HG02981 (cell line): ENCODE data around the gene PTPRG.

Source experiments
- ATAC-seq: cut with Tn5 transposase; IDR thresholded peaks from one replicate; pipeline ENCODE4 v1.9.1; 2021; ENCODE audit warnings: mild to moderate bottlenecking, moderate library complexity; ENCODE audit not compliant: unreplicated experiment

The PTPRG gene

GRCh38 chr3:62159709-62160092 lies 598.3 kb downstream of the PTPRG start:
- ATAC-seq: no peak

- ATAC-seq: no peak
These were observed 600.0 kb downstream of the PTPRG start for GRCh38 chr3:62161371-62161770.

DNA sequence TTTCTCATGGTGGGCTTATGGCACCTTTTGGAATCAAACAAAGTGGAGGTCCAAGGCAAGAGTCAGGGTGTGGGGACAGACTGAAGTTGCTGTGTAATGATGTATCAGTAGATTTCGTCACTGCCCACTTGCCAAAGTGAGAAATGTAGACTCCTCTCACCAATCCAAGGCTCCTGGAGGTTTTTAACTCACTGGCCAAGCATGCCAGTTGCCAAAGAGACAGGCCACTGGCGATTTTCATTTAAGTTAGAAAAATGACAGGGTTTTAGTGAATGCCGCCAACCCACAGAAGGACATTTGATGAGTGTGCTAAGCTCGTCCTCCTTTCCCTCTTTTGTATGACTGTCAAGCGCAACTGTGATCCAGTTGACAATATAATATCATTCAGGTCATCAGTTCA lies 602.8 kb downstream of the PTPRG start:
- no peak for ATAC-seq

DNA sequence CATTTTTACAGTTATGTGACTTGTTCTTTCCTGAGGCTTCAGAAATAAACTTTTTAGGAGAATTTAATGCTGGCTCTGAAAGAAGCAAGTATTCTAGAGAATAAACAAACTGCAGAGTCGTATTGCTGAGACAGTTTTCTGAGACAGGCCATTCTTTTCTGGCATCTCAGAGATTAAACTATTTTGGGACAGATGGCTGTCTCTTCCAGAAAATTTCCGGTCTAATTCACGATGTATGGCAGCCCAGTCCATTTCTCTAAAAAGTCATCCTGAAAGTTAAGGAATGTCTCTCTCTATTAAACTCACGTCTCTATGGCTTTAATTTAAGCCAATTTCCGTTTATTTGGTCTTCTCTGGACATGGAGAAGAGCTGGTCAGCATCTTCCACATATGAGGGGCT lies 603.4 kb downstream of the PTPRG start:
- ATAC-seq: no peak

GRCh38 chr3:62167566-62168262 lies 606.3 kb downstream of the PTPRG start:
- no peak for ATAC-seq

GRCh38 chr3:62168356-62168755 lies 607.0 kb downstream of the PTPRG start:
- ATAC-seq: no peak

DNA sequence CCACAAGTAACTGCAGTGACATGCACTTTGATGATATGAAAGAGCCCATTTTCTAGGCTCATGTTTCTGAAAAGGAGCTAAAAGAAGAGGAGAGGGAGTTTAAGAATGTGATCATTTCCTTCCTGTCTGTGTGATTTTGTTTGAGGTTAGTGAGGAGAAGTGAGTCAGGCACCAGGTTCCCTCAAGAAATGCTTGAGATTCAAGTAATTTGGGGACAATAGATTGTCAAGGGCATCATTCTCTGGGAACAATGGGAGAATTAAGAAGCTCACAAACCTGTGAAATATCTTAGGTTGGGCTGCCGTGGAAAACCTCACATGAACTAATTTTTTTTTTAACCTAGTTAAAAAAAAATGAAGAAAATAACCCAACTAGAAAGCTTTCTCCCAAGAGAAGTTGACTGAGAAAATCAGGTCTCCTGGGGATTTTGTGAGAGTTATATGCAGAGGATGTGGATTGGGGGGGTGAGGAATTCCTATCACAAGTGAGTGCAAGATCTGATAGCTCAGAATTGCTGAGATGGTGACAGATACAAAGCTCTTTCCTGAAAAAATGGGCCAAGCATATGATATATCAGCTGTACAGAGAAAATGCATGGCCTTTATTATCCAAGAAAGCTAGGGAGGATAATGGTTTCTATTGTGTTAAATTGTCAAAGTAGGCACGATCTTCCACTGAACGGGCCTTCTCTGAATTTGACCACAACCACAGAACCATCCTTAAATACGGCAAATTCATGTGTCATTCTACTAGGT lies 608.7 kb downstream of the PTPRG start:
- no peak for ATAC-seq

DNA sequence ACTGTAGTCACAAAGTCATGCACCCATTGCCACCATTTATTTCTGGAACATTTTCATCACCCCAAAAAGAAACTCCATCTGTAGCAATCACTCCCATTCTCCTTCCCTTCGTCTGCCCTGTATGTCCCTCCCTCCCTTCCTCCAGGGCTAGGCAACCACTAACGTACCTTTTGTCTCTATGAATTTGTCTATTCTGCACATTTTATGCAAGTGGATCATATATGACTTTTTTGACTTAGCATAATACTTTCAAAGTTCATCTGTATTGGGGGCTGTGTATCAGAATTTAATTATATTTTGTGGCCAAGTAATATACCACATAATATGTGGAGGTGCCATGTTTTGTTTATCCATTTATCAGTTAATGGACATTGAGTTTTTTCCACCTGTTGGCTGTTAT lies 610.4 kb downstream of the PTPRG start:
- no peak for ATAC-seq

DNA sequence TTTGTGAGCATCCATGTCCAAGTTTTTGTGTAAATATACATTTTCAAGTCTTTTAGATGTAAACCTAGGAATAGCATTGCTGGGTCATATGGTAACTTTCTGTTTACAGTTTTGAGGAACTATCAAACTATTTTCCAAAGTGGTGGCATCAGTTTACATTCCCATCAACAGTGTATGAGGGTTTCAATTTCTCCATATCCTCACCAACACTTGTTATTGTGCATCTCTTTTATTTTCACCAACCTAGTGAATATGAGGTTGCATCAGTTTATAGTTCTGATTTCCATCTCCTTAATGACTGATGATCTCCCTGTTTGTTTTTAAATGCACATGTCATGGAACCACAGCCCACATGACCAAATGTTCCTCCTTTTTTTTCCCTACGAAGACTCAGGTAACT lies 610.8 kb downstream of the PTPRG start:
- ATAC-seq: no peak

DNA sequence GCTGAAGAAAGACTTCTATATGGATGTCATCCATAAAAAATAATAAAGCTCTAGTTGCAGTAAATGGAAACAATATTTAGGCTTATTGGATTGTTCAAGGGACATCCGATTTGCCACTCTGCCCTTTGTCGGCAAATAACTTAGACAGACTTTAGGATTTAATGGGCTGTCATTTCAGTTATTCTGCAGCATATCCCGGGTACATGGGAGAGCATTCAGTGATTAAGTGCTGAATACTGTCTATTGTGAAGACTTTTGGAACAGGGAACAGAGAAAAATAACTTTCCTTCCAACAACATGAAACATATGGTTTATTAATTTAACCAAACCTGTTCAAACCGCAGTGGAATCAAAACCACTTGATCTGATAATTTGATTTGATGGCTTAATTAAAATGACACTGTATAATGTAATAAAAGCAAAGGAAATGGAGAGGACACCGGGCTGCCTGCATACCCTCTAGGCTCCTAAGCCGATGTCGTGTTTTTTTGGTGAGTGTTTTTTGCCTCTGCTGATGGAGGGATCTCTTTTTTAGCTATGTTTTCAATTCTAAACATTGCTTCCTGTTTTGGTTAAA lies 612.7 kb downstream of the PTPRG start:
- no peak for ATAC-seq

DNA sequence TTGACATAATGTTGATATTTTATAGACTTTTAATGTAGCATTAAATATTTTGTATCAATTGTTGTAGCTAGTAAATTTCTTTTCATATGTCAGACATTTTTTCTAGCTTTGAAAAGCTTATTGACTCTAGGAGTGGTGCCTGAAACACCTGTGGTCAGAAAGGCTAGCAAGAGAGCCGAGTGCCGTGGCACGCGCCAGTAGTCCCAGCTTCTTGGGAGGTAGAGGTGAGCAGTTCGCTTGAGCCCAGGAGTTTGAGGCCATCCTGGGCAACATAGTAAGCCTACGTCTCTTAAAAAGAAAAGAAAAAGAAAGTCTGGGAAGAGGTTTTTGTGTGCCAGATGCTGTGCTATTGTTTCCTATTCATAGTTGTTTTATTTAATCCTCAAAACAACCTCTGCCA lies 613.8 kb downstream of the PTPRG start:
- ATAC-seq: no peak

- no peak for ATAC-seq
These were observed 616.7 kb downstream of the PTPRG start for GRCh38 chr3:62178032-62178431.

DNA sequence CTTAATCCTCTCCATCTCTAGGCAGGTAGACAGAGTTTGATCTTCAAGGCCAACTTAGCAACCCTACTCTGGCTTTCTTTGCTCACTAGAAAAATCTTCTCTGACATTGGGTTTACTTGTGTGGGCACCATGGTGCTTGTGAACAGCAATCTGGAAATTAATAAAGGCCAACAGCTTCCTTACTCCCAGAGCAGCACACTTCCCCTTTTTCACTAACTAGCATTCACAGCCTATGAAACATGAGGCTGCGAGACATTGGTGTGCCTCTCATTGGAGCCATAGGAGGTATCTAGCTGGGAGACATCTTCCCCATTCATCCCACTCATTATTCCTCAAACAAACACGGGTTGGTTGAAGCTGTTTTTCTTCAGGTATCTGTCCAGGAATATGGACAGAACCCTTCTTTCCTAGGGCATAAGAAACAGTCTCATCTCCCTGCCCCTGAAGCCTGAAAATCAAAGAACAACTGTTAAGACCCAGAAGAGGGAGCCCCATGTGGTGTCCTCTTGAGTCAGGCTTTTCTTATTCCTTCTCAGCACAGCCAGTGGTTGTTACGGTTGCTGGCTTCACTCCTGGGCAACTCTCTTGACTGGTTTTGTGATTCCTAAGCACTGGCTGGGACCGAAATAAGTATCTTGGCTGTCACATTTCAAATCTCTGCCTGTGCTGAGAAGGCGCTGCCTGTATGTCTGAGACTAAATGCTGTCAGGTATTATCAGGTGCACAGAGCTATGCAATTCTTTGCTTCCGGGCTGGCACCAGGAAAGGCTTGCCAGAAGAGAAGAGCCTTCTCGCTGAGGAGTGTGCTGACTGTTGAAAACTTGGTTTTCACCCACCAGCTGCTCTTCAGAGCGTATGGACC lies 617.6 kb downstream of the PTPRG start:
- no peak for ATAC-seq

DNA sequence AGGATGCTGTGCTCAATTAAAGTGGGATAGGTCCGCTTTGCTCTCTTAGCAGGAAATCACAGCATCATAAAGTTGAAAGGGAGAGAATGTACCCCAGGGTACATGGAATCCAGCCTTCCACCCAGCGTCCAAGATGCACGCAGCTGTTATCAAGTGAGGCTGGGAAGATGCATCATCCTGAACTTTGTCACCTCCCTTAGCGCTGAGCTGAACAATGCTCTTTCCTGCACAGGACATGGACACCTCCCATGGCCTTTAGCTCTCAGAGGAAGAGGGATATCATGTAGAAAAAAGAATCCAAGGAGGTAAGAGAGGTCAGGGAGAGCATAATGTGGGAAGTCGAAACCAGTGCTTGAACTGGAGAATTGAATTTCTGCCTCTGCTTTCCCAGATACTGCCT lies 619.1 kb downstream of the PTPRG start:
- ATAC-seq: no peak

GRCh38 chr3:62183087-62183486 lies 621.7 kb downstream of the PTPRG start:
- ATAC-seq: no peak

GRCh38 chr3:62183969-62184368 lies 622.6 kb downstream of the PTPRG start:
- ATAC-seq: no peak

GRCh38 chr3:62184559-62184958 lies 623.2 kb downstream of the PTPRG start:
- no peak for ATAC-seq

DNA sequence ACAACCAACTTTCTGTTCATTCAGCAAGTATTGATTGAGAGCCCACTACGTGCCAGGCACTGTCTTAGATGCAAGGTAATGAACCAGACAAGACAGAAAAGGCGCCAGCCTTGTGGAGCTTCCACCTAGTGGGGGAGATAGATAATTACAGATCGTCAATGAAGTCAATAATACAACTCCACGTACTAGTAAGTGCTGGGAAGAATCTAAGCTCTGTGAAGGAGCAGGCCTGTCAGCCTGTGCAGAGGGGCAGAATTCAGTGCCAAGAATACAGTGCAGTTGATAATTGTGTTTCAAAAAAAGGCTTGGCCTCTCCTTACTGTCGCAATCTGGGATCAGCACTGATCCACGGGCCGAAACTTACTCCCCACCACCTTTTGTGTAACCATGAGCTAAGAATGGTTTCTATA lies 625.7 kb downstream of the PTPRG start:
- ATAC-seq: no peak

DNA sequence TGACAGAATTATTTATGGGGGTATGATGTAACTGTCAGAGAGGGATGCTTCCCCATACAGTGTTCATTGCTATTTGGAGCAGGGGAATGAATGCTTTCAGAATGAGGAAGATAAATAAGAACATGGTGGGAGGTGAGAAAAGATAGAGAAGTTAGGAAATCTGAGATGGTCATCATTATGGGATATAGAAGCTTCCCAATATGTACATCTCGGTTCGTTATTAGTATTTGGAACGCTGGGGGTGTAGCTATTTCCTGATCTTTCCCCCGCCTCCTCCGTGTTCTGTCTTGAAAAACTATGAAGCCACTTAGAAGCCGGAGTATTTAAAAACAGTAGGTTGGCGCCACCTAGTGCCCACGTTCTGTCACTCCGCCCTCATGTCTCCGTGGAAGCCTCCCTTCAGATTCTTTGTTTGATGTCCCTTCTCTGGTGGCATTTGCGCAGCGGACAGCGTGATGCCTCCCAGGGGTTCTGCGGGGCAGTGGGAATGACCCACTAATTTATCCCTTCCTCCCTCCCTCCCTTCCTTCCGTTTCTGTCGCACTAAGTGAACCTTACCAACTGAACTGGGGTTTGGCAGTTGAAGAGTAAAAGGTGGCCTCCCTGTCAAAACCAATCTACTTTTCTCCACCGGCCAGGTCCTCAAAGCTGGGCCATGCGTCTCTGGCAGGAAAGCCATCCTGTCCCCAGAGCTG lies 627.5 kb downstream of the PTPRG start:
- ATAC-seq: peak; percentile 86

GRCh38 chr3:62189376-62189698 lies 628.0 kb downstream of the PTPRG start:
- no peak for ATAC-seq

GRCh38 chr3:62192891-62193290 lies 631.5 kb downstream of the PTPRG start:
- ATAC-seq: no peak
